Inferior parietal cortex (tissue), 1 donor: ENCODE results near the gene RGL4.
A peak's percentile ranks its signal among the peaks of the same experiment; 100 is the strongest.

Experiments used
- DNase-seq: peaks from one replicate; pipeline ENCODE4 v3.0.0-alpha.2; 2016; ENCODE audit errors: extremely low spot score

Gene RGL4

DNA sequence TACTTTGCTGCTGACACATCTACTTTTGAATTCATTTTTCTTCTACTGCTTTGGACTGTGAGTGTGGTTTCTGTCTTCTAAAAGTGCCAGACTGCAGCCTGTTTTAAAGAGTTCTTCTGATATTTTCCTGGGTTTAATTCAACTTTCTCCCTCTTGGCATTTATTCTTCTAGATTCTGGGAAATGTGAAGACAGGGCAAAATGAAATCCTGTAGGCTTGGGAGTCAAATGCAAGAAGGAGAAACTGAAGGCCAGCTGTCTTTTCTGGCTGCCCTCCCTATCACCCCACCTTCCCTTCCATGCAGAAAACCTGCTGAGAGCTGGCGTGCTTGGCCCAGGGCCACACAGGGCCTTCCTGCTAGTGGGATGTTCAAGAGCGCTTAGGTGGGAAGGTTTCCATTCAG is 52.5 kb downstream of the RGL4 start:
- peak; percentile 13 for DNase-seq

DNA sequence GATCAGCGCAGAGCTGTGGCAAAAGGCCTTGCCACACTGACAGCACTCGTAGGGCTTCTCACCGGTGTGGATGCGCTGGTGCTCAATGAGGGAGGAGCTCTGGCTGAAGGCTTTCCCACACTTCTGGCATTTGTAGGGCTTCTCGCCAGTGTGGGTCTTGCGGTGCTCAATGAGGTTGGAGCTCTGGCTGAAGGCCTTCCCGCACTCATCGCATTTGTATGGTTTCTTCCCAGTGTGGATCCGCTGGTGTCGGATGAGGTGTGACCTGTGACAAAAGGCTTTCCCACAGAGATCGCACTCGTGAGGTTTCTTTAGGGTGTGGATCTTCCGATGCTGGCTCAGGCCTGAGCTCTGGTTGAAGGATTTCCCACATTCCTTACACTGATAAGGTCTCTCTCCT is 53.2 kb downstream of the RGL4 start:
- no peak for DNase-seq

DNA sequence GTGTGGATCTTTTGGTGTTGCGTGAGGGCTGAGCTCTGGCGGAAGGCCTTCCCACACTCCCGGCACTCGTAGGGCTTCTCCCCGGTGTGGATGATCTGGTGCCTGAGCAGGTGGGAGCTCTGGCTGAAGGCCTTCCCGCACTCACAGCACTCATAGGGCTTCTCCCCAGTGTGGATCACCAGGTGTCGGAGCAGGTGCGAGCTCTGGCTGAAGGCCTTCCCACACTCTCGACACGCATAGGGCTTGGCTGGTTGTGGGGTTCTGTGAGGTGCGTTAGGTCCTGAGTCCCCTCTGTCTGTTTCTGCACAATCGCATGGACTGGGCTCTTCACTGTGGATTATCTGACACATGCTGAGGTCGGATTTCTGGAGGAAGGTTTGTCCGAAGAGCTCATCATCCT is 53.7 kb downstream of the RGL4 start:
- no peak for DNase-seq

DNA sequence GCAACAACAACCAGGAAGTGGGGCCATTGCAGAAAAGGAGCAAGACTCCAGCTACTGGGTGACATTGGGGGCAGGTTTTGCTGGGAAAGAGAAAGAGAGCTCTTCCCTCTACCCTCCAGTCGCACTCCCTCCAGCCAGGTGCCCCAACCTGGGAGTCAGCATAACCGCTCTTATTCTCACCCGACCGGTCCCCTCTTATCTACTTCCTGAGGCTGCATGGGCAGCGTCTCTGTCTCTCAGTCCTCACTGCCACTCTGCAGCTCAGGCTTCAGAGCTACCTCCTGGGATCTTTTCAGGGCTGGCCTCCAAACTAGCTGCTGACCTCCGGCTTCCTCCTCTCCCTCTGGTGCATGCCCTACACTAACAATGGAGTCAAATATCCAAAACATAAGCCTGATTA is 55.0 kb downstream of the RGL4 start:
- no peak for DNase-seq
